GM12872 (cell line): ENCODE measurements around the gene PCDH7.

Experiments used
- TF ChIP-seq, protein P1 (sequence below): IDR thresholded peaks from 3 replicates; pipeline ENCODE4 v1.5.1; 2011; ENCODE audit warnings: low read depth, mild to moderate bottlenecking, low read length, moderate library complexity; ENCODE audit not compliant: insufficient read depth

PCDH7 gene

DNA sequence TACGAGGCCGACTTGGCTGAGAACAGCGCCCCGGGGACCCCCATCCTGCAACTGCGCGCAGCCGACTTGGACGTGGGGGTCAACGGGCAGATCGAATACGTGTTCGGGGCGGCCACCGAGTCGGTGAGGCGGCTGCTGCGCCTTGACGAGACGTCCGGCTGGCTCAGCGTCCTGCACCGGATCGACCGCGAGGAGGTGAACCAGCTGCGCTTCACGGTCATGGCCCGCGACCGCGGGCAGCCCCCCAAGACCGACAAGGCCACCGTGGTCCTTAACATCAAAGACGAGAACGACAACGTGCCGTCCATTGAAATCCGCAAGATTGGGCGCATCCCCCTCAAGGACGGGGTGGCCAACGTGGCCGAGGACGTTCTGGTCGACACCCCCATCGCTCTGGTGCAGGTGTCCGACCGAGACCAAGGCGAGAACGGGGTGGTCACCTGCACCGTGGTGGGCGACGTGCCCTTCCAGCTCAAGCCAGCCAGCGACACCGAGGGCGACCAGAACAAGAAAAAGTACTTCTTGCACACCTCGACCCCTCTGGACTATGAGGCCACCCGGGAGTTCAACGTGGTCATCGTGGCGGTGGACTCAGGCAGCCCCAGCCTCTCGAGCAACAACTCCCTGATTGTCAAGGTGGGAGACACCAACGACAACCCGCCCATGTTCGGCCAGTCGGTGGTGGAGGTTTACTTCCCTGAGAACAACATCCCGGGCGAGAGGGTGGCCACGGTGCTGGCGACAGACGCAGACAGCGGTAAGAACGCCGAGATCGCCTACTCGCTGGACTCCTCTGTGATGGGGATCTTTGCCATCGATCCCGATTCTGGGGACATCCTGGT lies 2.4 kb downstream of the PCDH7 start:
- TF ChIP-seq, protein P1, sequence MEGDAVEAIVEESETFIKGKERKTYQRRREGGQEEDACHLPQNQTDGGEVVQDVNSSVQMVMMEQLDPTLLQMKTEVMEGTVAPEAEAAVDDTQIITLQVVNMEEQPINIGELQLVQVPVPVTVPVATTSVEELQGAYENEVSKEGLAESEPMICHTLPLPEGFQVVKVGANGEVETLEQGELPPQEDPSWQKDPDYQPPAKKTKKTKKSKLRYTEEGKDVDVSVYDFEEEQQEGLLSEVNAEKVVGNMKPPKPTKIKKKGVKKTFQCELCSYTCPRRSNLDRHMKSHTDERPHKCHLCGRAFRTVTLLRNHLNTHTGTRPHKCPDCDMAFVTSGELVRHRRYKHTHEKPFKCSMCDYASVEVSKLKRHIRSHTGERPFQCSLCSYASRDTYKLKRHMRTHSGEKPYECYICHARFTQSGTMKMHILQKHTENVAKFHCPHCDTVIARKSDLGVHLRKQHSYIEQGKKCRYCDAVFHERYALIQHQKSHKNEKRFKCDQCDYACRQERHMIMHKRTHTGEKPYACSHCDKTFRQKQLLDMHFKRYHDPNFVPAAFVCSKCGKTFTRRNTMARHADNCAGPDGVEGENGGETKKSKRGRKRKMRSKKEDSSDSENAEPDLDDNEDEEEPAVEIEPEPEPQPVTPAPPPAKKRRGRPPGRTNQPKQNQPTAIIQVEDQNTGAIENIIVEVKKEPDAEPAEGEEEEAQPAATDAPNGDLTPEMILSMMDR, result no peak

- TF ChIP-seq, protein P1, result no peak
These were observed 3.2 kb downstream of the PCDH7 start for GRCh38 chr4:30723201-30723955.

DNA sequence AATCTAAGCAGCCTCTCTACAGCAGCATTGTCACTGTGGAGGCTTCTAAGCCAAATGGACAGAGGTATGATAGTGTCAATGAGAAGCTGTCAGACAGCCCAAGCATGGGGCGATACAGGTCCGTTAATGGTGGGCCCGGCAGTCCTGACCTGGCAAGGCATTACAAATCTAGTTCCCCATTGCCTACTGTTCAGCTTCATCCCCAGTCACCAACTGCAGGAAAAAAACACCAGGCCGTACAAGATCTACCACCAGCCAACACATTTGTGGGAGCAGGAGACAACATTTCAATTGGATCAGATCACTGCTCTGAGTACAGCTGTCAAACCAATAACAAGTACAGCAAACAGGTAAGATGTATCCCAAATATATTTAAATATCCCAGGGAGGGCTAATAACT lies 4.1 kb downstream of the PCDH7 start:
- TF ChIP-seq, protein P1, result no peak

GRCh38 chr4:30725562-30725961 lies 5.4 kb downstream of the PCDH7 start:
- TF ChIP-seq, protein P1, result no peak

DNA sequence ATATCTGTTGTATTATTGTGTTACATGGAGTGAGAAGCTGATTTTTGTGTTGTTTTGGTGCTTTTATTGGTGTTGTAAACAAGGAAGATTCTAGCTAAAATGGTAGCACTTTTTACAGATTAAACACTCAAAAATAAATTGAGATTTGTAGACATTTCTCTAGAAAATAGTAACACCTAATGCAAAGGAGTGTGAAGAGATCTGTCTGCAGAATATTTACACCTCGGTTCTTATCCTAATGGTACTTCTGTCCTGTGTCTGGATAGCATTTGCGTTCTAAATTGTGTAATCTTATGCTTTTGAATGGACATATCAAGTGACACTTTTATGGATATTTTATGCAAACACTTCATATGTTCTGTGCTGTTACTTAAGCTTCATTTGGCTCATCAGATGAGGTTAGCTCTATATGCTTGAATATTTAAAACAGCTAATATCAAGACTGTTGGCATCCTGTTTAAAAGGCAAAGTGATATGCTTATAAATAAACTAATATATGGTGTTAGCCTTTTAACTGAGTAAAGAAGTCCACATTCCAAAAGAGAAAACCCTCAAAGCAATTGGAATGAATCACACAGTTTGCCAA lies 6.0 kb downstream of the PCDH7 start:
- TF ChIP-seq, protein P1, result no peak

DNA sequence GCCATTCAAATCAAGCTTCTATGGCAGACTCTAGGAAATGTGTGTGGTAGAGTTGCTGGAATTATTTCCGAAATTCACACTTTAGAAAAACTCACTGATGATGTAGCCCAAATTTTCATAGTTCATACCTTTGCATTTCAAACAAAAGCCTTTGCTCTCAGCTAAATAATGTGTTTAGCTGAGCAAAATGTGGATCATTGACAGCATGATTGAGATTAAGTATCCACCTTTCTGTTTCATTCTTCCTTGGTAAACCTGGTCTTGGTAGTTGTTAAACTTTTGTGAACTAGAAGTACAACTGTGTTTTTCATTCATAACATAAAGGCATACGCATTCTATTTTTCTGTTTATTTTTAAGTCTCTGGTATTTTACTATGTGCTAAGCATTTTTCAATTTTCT lies 7.2 kb downstream of the PCDH7 start:
- TF ChIP-seq, protein P1, result no peak

DNA sequence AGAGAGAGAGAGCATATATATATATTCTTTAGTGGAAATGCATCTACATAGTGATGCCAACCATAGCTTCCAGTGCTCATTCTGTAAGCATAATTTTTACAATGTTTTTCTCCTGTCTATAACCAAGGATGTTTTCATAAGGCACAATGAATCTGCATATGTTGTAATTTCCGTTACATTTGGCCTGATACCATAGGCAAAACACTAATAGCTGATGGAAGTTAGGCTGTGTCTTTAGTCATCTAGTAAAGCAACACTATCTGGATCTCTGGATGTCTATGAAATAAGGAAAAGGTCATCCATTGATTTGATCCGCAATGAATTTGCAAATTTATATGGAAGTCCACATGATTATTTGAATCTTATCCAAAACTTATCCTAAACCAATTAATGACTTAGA lies 8.1 kb downstream of the PCDH7 start:
- TF ChIP-seq, protein P1, result no peak
